Measurements from ENCODE around the gene SLC12A7.

SLC12A7 gene

DNA sequence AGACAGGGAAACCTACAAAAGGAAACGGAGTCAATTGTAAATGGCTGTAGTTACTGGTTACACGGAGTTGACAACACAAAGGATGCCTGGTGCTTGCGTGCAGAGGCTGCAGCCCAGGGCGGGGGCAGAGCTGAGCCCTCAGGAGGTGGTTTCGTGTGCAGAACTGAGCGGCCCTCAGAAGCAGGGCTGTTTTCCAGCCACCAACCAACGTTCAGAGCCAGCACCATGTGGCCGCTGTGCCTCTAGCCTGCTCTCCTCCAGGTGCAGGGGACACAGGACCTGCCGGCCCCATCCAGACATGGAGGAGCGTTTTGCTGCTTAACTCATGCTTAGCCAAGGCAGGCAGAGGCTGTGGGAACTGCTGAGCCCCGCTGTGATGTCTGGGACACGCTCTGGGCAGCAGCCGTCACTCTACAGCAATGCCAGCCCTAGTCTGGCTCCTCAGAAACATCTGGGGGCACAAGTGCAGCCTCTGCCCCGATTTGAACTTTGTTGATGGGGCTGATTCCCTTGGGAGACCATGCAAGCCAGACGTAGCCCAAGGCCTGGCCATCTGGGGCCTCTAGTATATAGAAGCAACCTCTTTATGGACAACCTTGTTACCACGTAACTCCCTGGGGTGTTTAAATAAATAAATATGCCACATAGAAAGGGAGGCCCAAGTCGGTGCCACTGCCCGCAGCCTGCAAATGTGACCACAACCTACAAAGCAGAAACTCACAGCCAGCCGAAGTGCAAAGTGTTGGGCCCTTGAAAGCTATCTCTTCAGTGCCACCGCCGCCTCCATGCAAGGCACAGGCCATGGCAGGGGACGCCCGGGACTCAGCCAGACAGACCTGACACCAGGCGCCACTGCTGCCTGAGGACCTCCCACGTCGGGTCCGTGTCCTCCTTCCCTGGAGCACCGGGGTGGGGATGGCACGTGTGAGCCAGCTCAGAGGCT, 61.2 kb downstream of the SLC12A7 start:
- no peak for DNase-seq (ENCODE audit: low spot score)

DNA sequence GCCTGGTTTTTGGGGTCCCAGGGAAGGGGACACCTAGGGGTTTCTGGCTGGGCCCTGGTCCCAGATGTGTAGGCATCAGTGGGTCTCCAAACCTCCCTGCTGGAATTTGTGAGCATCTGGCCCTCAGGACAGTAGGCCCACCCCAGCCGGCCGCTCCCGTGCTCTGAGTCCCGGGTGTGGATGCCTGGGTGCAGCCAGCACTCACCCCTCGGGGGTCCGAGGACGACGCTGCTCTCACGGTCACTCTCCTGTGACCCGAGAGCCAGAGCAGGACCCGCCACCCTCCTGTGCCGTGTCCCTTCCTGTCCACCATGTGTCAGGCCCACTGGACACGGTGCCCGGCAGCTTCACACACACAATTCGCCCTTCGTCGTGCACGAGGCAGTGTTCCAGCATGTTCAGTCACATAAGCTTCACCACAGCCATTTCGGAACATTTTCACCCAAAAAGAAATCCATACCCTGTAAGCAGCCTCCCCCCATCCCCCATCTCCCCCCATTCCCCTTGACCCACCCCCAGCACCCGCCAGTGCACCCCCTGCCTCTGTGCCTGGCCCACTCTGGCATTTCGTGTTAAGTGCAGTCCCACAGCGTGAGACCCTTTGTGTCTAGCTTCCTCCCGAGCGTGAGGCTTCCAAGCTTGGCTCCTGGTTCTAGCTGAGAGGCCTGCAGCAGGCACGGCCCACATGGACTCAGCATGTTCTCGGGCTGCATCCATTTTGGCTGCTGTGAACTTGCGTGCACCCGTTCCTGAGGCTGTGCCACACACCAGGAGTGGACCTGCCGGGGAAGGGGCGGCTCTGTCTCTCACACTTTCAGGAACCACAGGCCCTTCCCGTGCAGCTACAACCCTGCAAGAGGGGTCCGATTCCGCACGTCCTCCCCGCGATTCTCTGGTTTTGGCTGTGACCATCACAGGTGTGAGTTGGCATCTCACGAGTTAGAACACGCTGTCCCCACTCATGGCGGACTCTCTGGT, 62.7 kb downstream of the SLC12A7 start:
- DNase-seq (ENCODE audit: low spot score) = no peak

DNA sequence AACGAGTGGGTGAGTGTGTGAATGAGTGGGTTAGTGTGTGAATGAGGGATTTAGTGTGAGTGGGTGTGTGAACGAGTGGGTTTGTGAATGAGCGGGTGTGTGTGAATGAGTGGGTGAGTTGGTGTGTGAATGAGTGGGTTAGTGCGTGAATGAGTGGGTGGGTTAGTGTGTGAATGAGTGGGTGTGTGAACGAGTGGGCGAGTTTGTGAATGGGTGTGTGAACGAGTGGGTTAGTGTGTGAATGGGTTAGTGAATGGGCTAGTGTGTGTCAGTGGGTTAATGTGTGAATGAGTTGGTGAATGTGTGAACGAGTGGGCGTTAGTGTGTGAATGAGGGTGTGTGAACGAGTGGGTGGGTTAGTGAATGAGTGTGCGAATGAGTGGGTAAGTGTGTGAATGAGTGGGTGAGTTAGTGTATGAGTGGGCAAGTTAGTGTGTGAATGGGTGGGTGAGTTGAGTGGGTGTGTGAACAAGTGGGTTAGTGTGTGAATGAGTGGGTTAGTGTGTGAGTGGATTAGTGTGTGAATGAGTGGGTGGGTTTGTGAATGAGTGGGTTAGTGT, 63.6 kb downstream of the SLC12A7 start:
- DNase-seq (ENCODE audit: low spot score) = no peak

GRCh38 chr5:1047332-1047965, 64.4 kb downstream of the SLC12A7 start:
- DNase-seq (ENCODE audit: low spot score) = no peak

- no peak for DNase-seq (ENCODE audit: low spot score)
Measured at GRCh38 chr5:1045960-1046560, 65.8 kb downstream of the SLC12A7 start.

- no peak for DNase-seq (ENCODE audit: low spot score)
Measured at GRCh38 chr5:1044117-1044516, 67.7 kb downstream of the SLC12A7 start.

DNA sequence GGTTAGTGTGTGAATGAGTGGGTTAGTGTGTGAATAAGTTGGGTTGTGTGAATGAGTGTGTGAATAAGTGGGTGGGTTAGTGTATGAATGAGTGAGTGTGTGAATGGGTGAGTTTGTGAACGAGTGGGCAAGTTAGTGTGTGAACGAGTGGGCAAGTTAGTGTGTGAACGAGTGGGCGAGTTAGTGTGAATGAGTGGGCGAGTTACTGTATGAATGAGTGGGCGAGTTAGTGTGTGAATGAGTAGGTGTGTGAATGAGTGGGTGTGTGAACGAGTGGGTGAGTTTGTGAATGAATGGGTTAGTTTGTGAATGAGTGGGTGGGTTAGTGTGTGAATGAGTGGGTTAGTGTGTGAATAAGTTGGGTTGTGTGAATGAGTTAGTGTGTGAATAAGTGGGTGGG, 68.5 kb downstream of the SLC12A7 start:
- no peak for DNase-seq (ENCODE audit: low spot score)

- no peak for DNase-seq (ENCODE audit: low spot score)
Measured at GRCh38 chr5:1042626-1043025, 69.2 kb downstream of the SLC12A7 start.

- DNase-seq (ENCODE audit: low spot score) = no peak
Measured at GRCh38 chr5:1041225-1042143, 70.4 kb downstream of the SLC12A7 start.

DNA sequence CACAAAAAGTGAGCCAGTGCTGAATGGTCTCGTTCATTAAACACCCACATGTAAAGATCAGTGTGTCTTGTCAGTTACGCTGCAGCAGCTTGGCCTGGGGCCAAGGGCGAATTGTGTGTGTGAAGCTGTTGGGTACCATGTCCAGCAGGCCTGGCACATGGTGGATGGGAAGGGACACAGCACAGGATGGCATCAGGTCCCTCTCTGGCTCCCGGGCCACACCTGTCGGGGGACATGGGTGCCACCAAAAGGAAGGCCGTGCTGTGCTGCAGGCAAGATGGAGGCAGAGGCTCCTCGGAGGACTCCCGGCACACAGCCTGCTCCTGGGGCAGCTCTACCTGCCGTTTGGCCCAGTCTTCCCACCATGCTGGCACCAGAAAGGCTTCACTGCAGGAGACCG, 71.3 kb downstream of the SLC12A7 start:
- DNase-seq (ENCODE audit: low spot score) = no peak

DNA sequence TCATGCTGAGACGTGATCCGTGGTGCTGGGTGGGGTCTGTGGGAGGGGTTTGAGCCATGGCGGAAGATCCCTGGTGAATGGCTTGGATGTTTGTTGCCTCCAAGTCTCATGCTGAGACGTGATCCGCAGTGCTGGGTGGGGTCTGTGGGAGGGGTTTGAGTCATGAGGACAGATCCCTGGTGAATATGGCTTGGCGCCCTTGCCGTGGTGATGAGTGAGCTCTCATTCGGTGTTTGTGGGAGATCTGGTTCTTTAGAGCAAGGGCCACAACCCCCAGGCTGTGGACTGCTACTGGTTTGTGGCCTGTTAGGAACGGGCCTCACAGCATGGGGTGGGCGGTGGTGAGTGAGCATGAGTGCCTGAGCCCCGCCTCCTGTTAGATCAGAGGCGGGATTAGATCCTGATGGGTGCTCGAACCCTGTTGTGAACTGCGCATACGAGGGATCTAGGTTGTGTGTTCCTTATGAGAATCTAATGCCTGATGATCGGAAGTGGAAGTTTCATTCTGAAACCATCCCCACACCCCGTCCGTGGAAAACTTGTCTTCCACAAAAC, 72.1 kb downstream of the SLC12A7 start:
- no peak for DNase-seq (ENCODE audit: low spot score)

GRCh38 chr5:1039210-1039548, 72.7 kb downstream of the SLC12A7 start:
- DNase-seq (ENCODE audit: low spot score) = no peak

DNA sequence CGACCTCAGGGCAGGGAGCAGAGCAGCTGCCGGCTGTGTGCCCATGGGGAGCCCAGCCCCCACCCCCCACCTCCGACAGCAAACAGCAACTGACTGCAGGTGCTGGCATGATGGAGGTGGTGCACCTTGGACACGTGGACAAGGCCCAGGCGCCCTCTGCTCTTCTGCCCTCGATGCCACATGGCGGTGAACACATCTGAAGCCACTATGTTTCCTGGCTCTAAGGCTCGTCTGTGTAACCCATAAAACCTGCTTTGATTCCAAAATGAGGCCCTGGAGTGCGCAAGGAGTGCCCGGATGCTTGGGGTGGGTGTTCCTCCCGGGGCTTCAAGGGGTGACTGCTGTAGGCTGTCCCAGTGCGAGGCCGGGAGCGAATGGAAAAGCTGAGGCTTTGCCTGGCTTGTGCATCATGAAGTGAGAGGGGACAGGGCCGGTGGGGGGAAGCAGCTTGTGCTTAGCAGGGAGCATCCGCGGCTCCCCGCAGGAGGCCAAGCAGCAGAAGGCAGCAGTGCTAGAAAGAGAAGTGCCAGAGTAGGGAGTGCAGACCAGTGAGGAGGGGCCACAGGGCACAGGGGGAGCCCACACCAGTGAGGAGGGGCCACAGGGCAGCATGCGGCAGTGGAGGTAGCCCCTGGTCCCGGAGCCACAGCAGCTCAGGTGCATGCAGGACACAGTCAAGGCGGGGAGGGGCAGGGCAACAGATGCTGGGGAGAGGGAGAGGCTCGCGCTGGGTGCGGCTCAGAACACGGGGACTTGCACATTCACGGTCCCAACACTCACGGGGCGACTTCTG, 73.2 kb downstream of the SLC12A7 start:
- DNase-seq (ENCODE audit: low spot score) = no peak

DNA sequence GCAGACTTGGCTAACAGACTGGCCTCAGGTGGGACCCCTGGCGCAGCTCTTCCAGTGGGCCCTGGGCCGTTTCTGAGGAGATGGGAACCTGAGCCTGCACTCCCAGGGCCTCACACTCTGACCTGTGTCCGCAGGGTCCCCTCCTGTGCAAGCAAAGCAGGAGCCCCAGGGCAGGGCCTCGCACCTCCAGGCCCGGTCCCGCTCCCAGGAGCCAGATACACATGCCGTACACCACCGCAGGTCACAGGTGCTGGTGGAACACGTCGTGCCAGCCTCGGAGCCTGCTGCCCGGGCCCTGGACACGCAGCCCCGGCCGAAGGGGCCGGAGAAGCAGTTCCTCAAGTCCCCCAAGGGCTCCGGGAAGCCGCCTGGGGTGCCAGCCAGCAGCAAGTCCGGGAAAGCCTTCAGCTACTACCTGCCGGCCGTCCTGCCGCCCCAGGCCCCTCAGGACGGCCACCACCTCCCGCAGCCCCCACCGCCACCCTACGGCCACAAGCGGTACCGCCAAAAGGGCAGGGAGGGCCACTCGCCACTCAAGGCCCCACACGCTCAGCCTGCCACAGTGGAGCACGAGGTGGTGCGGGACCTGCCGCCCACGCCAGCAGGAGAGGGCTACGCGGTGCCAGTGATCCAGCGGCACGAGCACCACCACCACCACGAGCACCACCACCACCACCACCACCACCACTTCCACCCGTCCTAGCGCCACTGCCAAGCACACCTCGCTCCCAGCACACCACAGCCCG, 74.0 kb downstream of the SLC12A7 start:
- no peak for DNase-seq (ENCODE audit: low spot score)

- no peak for DNase-seq (ENCODE audit: low spot score)
Measured at GRCh38 chr5:1037123-1037670, 74.7 kb downstream of the SLC12A7 start.

DNA sequence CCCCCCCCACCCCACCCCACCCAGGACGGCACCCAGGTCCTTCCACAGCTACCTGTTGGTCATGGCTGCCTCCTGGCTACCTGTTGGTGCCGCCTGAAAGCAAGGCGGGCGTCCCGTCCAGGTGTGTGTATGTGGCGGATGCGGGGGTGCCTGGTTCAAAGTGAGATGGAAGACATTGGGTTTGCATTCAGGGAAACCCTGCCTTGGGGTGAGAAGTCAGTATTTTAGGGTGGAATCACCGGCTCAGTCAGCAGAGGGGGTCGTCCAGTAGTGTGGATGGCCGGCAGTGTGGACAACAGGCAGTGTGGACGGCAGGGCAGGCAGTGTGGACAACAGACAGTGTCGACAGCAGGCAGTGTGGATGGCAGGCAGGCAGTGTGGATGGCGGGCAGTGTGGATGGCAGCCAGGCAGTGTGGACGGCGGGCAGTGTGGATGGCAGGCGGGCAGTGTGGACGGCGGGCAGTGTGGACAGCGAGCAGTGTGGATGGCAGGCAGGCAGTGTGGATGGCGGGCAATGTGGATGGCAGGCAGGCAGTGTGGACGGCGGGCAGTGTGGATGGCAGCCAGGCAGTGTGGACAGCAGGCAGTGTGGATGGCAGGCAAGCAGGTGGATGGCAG, 75.2 kb downstream of the SLC12A7 start:
- DNase-seq (ENCODE audit: low spot score) = no peak

- no peak for DNase-seq (ENCODE audit: low spot score)
Measured at GRCh38 chr5:1035421-1036405, 76.2 kb downstream of the SLC12A7 start.

Data from AG08395 (cell line).